HG02840 (cell line): ENCODE results near the gene HSPA12A.

Experiments used
- ATAC-seq: cut with Tn5 transposase; IDR thresholded peaks from one replicate; pipeline ENCODE4 v1.9.1; 2021; ENCODE audit warnings: mild to moderate bottlenecking, moderate library complexity, moderate number of reproducible peaks; ENCODE audit not compliant: unreplicated experiment, low FRiP score

The HSPA12A gene

GRCh38 chr10:116636385-116636784 lies 106.0 kb downstream of the HSPA12A start:
- ATAC-seq: no peak

- no peak for ATAC-seq
These were observed 108.0 kb downstream of the HSPA12A start for GRCh38 chr10:116634126-116634975.

- ATAC-seq: no peak
These were observed 109.2 kb downstream of the HSPA12A start for GRCh38 chr10:116633216-116633600.

- no peak for ATAC-seq
These were observed 109.7 kb downstream of the HSPA12A start for GRCh38 chr10:116632596-116633215.

GRCh38 chr10:116631871-116632295 lies 110.5 kb downstream of the HSPA12A start:
- ATAC-seq: no peak

GRCh38 chr10:116630020-116630419 lies 112.3 kb downstream of the HSPA12A start:
- ATAC-seq: no peak

GRCh38 chr10:116629340-116629739 lies 113.0 kb downstream of the HSPA12A start:
- ATAC-seq: no peak

GRCh38 chr10:116627386-116627933 lies 114.9 kb downstream of the HSPA12A start:
- no peak for ATAC-seq

- ATAC-seq: no peak
These were observed 115.6 kb downstream of the HSPA12A start for GRCh38 chr10:116626815-116627214.

GRCh38 chr10:116625845-116626244 lies 116.5 kb downstream of the HSPA12A start:
- no peak for ATAC-seq

GRCh38 chr10:116621934-116622655 lies 120.3 kb downstream of the HSPA12A start:
- no peak for ATAC-seq

- ATAC-seq: no peak
These were observed 120.9 kb downstream of the HSPA12A start for GRCh38 chr10:116621476-116621875.
